ENCODE data around the gene MACROD2.

The MACROD2 gene

GRCh38 chr20:16062661-16063581 is 2067.6 kb downstream of the MACROD2 start:
- Mint-ChIP-seq H3K36me3 (ENCODE audit: low read depth) (no peaks in the 10 kb centered on the region), H3K4me1 (ENCODE audit: low read depth) (no peaks in the 10 kb centered on the region), H3K27ac (no peak overlapping the region), H3K27me3 (ENCODE audit: low read depth) (no peaks in the 10 kb centered on the region), H3K4me3 (no peak overlapping the region), H3K9me3 (peaks cover 4% of the 10 kb centered on the region)

DNA sequence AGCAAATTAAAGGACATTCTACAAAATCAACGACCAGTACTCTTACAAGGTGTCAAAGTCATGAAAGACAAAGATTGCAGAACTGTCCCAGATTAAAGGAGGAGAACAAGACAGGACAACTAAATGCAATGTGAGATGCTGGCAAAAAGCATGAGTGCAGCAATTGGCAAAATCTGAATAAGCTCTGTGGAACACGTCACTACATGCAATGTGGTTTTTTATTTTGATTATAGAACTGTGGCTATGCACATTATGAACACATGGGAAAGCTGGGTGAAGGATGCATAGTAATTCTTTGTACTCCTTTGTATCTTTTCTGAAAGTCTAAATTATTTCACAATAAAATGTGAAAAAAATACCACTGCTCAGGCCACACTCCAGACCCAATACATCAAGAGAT is 2068.6 kb downstream of the MACROD2 start:
- H3K27me3 Mint-ChIP-seq (ENCODE audit: low read depth), result no peaks in the 10 kb centered on the region
- peaks cover 8% of the 10 kb centered on the region for H3K9me3 Mint-ChIP-seq
- no peaks in the 10 kb centered on the region for H3K36me3 Mint-ChIP-seq (ENCODE audit: low read depth)
- no peaks in the 10 kb centered on the region for H3K4me1 Mint-ChIP-seq (ENCODE audit: low read depth)
- no peak overlapping the region for H3K4me3 Mint-ChIP-seq
- no peak overlapping the region for H3K27ac Mint-ChIP-seq

DNA sequence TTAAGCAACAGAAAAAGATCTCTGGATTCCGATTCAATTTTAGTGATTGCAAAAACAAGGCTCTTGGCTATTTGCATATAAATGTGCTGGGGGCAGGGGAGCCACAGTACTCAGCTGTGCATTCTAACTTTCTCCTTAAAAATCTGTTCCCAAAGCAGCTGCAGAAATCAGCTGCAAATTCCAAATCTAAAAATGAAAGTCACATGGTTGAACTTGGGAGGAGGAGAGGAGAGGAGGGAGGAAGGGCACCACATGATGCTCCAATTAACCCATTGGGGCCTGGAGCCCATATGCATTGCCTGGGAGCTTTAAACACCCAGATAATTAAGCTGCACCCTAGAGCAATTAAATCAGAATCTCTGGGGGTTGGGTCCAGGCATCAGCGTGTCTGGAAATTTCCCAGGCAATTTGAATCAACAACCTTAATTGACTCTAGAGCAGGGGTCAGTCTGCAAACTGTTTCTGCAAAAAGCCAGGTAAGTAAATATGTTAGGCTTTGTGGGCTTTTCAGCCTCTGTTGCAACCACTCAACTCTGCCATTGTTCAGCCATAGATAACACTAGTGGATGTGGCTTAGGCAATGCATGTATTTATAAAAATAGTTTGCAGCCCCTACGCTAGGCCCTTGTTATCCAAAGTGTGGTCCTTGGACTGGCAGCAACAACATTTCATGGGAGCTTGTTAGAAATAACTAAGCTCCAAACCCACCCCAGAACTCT is 2069.8 kb downstream of the MACROD2 start:
- Mint-ChIP-seq H3K9me3 (peaks cover 8% of the 10 kb centered on the region), H3K27ac (no peak overlapping the region), H3K4me1 (ENCODE audit: low read depth) (no peaks in the 10 kb centered on the region), H3K36me3 (ENCODE audit: low read depth) (no peaks in the 10 kb centered on the region), H3K4me3 (no peak overlapping the region), H3K27me3 (ENCODE audit: low read depth) (no peaks in the 10 kb centered on the region)

DNA sequence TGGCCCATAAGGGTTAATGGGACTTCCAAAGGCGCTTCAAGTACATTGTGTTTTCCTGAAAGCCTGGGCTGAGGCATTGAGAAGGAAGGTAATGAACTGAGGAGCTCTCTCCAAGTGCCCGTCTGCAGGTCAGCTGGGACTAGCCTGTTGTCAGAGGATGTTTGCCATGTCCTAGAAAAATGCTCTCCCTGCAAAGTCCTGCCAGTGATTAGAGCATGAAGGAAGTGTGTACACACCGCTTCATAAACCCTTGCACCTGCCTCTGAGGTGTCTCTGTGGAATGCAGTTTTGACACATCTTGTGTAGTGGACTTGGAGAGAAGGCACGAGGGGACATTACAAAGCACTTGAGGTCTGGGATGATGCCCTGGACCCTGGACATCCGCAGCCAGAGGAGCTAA is 2071.3 kb downstream of the MACROD2 start:
- no peaks in the 10 kb centered on the region for H3K36me3 Mint-ChIP-seq (ENCODE audit: low read depth)
- H3K27ac Mint-ChIP-seq, result no peak overlapping the region
- H3K9me3 Mint-ChIP-seq, result peaks cover 12% of the 10 kb centered on the region
- H3K4me1 Mint-ChIP-seq (ENCODE audit: low read depth), result no peaks in the 10 kb centered on the region
- H3K27me3 Mint-ChIP-seq (ENCODE audit: low read depth), result no peaks in the 10 kb centered on the region
- H3K4me3 Mint-ChIP-seq, result no peak overlapping the region

DNA sequence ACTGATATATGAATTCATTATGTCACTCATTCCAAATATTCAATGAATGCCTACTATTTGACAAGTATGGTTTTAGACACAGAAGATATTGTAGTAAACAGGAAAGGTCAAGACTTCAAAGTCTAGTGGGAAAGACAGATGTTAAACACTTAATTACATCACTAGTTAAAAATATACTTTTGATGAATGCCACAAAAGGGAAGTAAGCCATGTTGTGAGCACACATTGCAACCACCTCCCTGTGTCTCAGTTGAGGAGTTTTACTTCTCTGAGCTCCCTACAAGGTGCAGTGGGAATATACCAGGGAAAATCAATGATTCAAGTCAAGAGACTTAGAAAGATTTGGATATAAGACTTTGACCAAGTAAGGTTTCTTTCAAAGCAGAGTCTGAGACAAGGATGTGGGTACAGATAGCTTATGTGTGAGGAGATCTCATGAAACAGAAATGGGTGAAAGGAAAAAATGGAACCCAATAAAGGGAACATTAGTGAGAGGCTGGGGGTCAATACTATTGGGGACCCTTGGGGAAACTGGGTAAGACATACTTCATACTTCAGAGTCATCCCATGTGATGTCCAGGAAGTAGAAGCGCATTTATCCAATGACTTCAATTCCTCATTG is 2074.2 kb downstream of the MACROD2 start:
- no peaks in the 10 kb centered on the region for H3K27me3 Mint-ChIP-seq (ENCODE audit: low read depth)
- H3K4me3 Mint-ChIP-seq, result no peak overlapping the region
- H3K36me3 Mint-ChIP-seq (ENCODE audit: low read depth), result no peaks in the 10 kb centered on the region
- no peak overlapping the region for H3K27ac Mint-ChIP-seq
- H3K9me3 Mint-ChIP-seq, result peaks cover 16% of the 10 kb centered on the region
- H3K4me1 Mint-ChIP-seq (ENCODE audit: low read depth), result no peaks in the 10 kb centered on the region

DNA sequence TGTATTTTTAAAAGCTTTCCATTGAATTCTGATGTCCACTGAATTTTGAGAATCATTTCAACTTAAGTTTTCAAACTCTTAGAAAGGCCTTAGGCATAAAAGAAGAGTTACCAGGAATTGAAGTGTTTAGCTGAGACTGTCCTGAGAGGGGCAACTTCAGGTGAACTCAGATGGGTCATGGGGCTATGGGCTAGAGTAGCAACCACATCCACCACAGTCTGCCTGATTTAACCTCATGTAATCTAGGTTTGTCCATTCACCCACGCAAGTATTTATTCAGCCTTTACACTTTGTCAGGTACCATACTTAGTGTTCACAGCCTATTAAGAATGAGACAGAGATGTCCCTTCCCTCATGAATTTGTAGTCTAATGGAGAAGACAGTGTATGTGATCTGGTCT is 2076.9 kb downstream of the MACROD2 start:
- H3K4me1 Mint-ChIP-seq (ENCODE audit: low read depth), result no peaks in the 10 kb centered on the region
- no peaks in the 10 kb centered on the region for H3K36me3 Mint-ChIP-seq (ENCODE audit: low read depth)
- H3K27me3 Mint-ChIP-seq (ENCODE audit: low read depth), result no peaks in the 10 kb centered on the region
- peaks cover 22% of the 10 kb centered on the region for H3K9me3 Mint-ChIP-seq
- no peak overlapping the region for H3K27ac Mint-ChIP-seq
- no peak overlapping the region for H3K4me3 Mint-ChIP-seq

DNA sequence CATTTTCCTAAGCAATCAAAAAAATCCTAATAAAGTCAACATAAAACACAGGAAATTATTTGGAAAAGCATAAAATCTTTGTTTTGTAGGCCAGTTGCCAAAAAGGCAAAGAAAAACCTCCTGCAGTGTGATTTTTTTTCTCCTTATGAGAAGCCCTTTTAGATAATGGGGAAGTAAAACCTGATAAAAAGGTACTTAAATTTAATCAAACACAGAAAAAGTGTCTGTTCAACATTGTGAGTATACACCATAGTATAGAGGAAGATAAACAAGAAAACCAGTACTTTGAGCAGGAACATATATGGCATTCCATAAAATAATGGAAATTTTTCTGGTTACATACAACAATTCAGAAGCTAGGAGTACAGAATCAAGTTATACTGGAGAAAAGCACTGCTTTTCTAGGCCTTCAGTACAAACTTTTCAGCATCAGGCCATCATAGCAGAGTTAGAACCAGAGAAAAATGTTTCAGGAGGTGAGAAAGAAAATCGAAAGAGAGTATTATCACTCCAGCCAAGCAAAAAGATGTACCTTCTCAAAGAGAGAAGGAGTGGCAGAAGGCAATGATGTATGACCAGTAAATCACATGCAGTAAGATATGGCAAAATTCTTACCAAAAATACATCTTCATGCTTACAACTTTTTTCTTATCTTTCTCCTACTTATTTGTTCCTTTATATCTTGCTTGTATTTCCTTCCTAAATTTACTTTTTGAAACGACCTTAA is 2083.0 kb downstream of the MACROD2 start:
- Mint-ChIP-seq H3K9me3 (peaks cover 6% of the 10 kb centered on the region), H3K4me3 (no peak overlapping the region), H3K4me1 (ENCODE audit: low read depth) (no peaks in the 10 kb centered on the region), H3K27me3 (ENCODE audit: low read depth) (no peaks in the 10 kb centered on the region), H3K36me3 (ENCODE audit: low read depth) (no peaks in the 10 kb centered on the region), H3K27ac (no peak overlapping the region)

GRCh38 chr20:16081421-16081820 is 2086.1 kb downstream of the MACROD2 start:
- no peak overlapping the region for H3K27ac Mint-ChIP-seq
- no peaks in the 10 kb centered on the region for H3K27me3 Mint-ChIP-seq (ENCODE audit: low read depth)
- H3K4me1 Mint-ChIP-seq (ENCODE audit: low read depth), result no peaks in the 10 kb centered on the region
- H3K4me3 Mint-ChIP-seq, result no peak overlapping the region
- peaks cover 3% of the 10 kb centered on the region for H3K9me3 Mint-ChIP-seq
- no peaks in the 10 kb centered on the region for H3K36me3 Mint-ChIP-seq (ENCODE audit: low read depth)

- Mint-ChIP-seq H3K36me3 (ENCODE audit: low read depth) (no peaks in the 10 kb centered on the region), H3K4me1 (ENCODE audit: low read depth) (no peaks in the 10 kb centered on the region)
These were observed 2086.8 kb downstream of the MACROD2 start for GRCh38 chr20:16082051-16082550.

GRCh38 chr20:16083639-16084280 is 2088.4 kb downstream of the MACROD2 start:
- Mint-ChIP-seq H3K4me3 (no peak overlapping the region), H3K36me3 (ENCODE audit: low read depth) (no peaks in the 10 kb centered on the region), H3K9me3 (peaks cover 7% of the 10 kb centered on the region), H3K27ac (no peak overlapping the region), H3K27me3 (ENCODE audit: low read depth) (no peaks in the 10 kb centered on the region), H3K4me1 (ENCODE audit: low read depth) (no peaks in the 10 kb centered on the region)

More at GRCh38 chr20:16082051-16082550, 2086.8 kb downstream of the MACROD2 start:
- Mint-ChIP-seq H3K27ac (no peak overlapping the region), H3K27me3 (ENCODE audit: low read depth) (no peaks in the 10 kb centered on the region), H3K9me3 (peaks cover 3% of the 10 kb centered on the region), H3K4me3 (no peak overlapping the region)

DNA sequence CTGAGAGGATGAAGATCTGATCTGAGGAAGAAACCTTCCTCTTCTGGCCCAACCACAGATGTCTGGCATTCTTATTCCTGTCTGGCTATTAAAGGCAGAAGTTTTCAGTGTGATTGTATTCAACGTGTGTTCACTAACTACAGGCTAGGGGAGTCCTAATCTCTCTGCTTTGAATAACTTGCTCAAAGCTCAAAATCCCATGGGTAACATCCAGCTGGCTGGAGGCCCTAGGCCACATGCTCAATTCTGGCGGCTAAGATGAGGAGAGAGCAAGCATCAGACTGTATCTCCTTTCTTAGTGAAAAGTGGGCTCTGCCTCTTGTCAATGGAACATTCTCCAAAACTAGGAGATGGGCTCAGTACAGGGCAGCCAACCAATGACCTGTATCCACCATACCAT is 2099.9 kb downstream of the MACROD2 start:
- Mint-ChIP-seq H3K27ac (no peak overlapping the region), H3K4me3 (no peak overlapping the region), H3K27me3 (ENCODE audit: low read depth) (no peaks in the 10 kb centered on the region), H3K36me3 (ENCODE audit: low read depth) (no peaks in the 10 kb centered on the region), H3K4me1 (ENCODE audit: low read depth) (no peaks in the 10 kb centered on the region), H3K9me3 (no peaks in the 10 kb centered on the region)

GRCh38 chr20:16096756-16097326 is 2101.5 kb downstream of the MACROD2 start:
- Mint-ChIP-seq H3K4me3 (no peak overlapping the region), H3K27ac (no peak overlapping the region), H3K36me3 (ENCODE audit: low read depth) (no peaks in the 10 kb centered on the region), H3K9me3 (peaks cover 4% of the 10 kb centered on the region), H3K4me1 (ENCODE audit: low read depth) (no peaks in the 10 kb centered on the region), H3K27me3 (ENCODE audit: low read depth) (no peaks in the 10 kb centered on the region)

GRCh38 chr20:16097788-16098187 is 2102.5 kb downstream of the MACROD2 start:
- H3K4me1 Mint-ChIP-seq (ENCODE audit: low read depth), result no peaks in the 10 kb centered on the region
- no peaks in the 10 kb centered on the region for H3K27me3 Mint-ChIP-seq (ENCODE audit: low read depth)
- H3K4me3 Mint-ChIP-seq, result no peak overlapping the region
- H3K27ac Mint-ChIP-seq, result no peak overlapping the region
- peaks cover 5% of the 10 kb centered on the region for H3K9me3 Mint-ChIP-seq
- no peaks in the 10 kb centered on the region for H3K36me3 Mint-ChIP-seq (ENCODE audit: low read depth)
